GM19468 (cell line): ENCODE data around the gene RPL13.

Experiments
- ATAC-seq: cut with Tn5 transposase; IDR thresholded peaks from one replicate; pipeline ENCODE4 v1.9.1; 2021; ENCODE audit warnings: mild to moderate bottlenecking, moderate library complexity, moderate number of reproducible peaks; ENCODE audit not compliant: unreplicated experiment; ENCODE audit errors: extremely low read depth

RPL13 gene

GRCh38 chr16:89613231-89613953 is 52.9 kb downstream of the RPL13 start, which contains the start of gene DPEP1:
DPEP1 (plus strand) TSS chr16:89613642; CDS start chr16:89630411, 16,769 bp downstream.
- ATAC-seq = no peak

- ATAC-seq = no peak
Measured at GRCh38 chr16:89613954-89614459, 53.5 kb downstream of the RPL13 start.
